OCI-LY1 (cell line): Measurements from ENCODE around the gene IFT25.
A peak's percentile ranks its signal among the peaks of the same experiment; 100 is the strongest.

Experiments used
- EZH2 ChIP-seq: fragments of 200-600 bp; sonication (generic), shearing (Covaris generic); IDR thresholded peaks from 2 replicates; pipeline ENCODE4 v1.8.0; 2017; ENCODE audit warnings: borderline replicate concordance, mixed run types, mild to moderate bottlenecking, antibody characterized with exemption, low read length, moderate library complexity, mixed read lengths
- TF ChIP-seq, protein P1 (sequence below): fragments of 200-600 bp; sonication (generic), shearing (Covaris generic); IDR thresholded peaks from 2 replicates; pipeline ENCODE4 v1.5.1; 2017; ENCODE audit warnings: mild to moderate bottlenecking, antibody characterized with exemption, low read length, moderate library complexity, mixed read lengths

GRCh38 chr1:53946252-53947171 is 1.0 kb upstream of the IFT25 start, which contains the start of gene LRRC42:
- TF ChIP-seq, protein P1, sequence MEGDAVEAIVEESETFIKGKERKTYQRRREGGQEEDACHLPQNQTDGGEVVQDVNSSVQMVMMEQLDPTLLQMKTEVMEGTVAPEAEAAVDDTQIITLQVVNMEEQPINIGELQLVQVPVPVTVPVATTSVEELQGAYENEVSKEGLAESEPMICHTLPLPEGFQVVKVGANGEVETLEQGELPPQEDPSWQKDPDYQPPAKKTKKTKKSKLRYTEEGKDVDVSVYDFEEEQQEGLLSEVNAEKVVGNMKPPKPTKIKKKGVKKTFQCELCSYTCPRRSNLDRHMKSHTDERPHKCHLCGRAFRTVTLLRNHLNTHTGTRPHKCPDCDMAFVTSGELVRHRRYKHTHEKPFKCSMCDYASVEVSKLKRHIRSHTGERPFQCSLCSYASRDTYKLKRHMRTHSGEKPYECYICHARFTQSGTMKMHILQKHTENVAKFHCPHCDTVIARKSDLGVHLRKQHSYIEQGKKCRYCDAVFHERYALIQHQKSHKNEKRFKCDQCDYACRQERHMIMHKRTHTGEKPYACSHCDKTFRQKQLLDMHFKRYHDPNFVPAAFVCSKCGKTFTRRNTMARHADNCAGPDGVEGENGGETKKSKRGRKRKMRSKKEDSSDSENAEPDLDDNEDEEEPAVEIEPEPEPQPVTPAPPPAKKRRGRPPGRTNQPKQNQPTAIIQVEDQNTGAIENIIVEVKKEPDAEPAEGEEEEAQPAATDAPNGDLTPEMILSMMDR, result peak; percentile 36; the same call in 1 of the 2 replicates
- TF ChIP-seq EZH2, result no peak
